ENCODE measurements around the gene AAGAB.

The AAGAB gene

GRCh38 chr15:67193223-67193990 lies 61.1 kb downstream of the AAGAB start:
- DNase-seq (ENCODE audit: low spot score): no peak
- Histone ChIP-seq H3K27ac (ENCODE audit: poor library complexity, severe bottlenecking) (no peak overlapping the region), H3K9me3 (ENCODE audit: severe bottlenecking) (no peaks in the 10 kb centered on the region), H3K27me3 (ENCODE audit: insufficient read depth, poor library complexity, severe bottlenecking) (no peaks in the 10 kb centered on the region), H3K4me3 (ENCODE audit: severe bottlenecking) (no peak overlapping the region), H3K4me1 (ENCODE audit: insufficient read depth, poor library complexity, severe bottlenecking) (no peaks in the 10 kb centered on the region), H3K36me3 (ENCODE audit: low read depth) (peaks cover 50% of the 10 kb centered on the region)
- no peak for TF ChIP-seq CTCF (IDR thresholded peaks at IDR 0.05; ENCODE audit: poor library complexity, severe bottlenecking)
- ATAC-seq (ENCODE audit: low read depth): no peak

DNA sequence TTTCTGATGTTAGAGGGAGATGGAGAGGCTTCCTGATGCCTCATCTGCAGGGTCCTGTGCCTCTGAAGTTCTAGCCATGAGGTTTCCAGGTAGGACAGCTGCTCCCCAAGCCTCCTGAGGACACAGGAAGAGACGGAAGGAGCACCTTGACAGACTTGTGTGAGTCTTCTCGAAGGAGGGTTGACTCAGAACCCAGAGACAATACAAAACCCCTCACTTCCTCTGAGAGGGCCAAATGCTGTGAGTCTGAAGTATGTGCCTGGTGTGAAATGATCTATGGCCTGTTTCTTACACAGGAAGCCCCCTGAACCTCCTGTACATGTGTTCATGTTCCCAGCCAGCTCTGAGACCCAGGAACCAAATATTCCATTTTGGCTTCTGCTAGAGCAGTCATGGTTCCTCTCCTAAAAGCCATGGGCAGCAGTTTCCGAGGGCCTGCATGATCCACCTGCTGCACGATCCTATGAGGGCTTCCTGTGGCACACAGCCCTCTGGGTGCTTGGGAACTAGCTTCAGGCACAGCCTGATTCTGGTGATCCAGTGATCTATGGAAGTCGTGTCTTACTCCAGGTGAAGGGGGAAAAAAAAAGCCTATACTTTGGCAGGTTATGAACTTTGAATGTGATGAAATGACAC lies 62.2 kb downstream of the AAGAB start:
- Histone ChIP-seq H3K9me3 (ENCODE audit: severe bottlenecking) (no peaks in the 10 kb centered on the region), H3K4me1 (ENCODE audit: insufficient read depth, poor library complexity, severe bottlenecking) (no peaks in the 10 kb centered on the region), H3K4me3 (ENCODE audit: severe bottlenecking) (no peak overlapping the region), H3K27me3 (ENCODE audit: insufficient read depth, poor library complexity, severe bottlenecking) (no peaks in the 10 kb centered on the region), H3K27ac (ENCODE audit: poor library complexity, severe bottlenecking) (peak overlapping the region; percentile 3), H3K36me3 (ENCODE audit: low read depth) (peaks cover 59% of the 10 kb centered on the region)
- ATAC-seq (ENCODE audit: low read depth): no peak
- no peak for TF ChIP-seq CTCF (IDR thresholded peaks at IDR 0.05; ENCODE audit: poor library complexity, severe bottlenecking)
- DNase-seq (ENCODE audit: low spot score): no peak

- TF ChIP-seq CTCF (IDR thresholded peaks at IDR 0.05; ENCODE audit: poor library complexity, severe bottlenecking): no peak
- Histone ChIP-seq H3K9me3 (ENCODE audit: severe bottlenecking) (no peaks in the 10 kb centered on the region), H3K27ac (ENCODE audit: poor library complexity, severe bottlenecking) (peak overlapping the region; percentile 3), H3K4me1 (ENCODE audit: insufficient read depth, poor library complexity, severe bottlenecking) (no peaks in the 10 kb centered on the region), H3K36me3 (ENCODE audit: low read depth) (peaks cover 74% of the 10 kb centered on the region), H3K4me3 (ENCODE audit: severe bottlenecking) (no peak overlapping the region), H3K27me3 (ENCODE audit: insufficient read depth, poor library complexity, severe bottlenecking) (no peaks in the 10 kb centered on the region)
- ATAC-seq (ENCODE audit: low read depth) (no peak), DNase-seq (ENCODE audit: low spot score) (no peak)
These were observed 63.6 kb downstream of the AAGAB start for GRCh38 chr15:67190813-67191212.

DNA sequence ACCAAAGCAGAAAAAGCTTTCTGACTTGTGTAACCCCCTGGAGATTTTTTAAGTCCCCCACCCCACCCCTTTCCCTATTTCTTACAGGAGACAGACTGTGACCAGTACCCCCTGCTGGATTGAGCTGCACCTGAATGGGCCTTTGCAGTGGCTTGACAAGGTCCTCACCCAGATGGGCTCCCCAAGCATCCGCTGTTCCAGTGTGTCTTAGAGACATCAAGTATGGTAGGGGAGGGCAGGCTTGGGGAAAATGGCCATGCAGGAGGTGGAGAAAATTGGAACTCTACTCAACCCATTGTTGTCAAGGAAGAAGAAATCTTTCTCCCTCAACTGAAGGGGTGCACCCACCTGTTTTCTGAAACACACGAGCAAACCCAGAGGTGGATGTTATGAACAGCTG lies 64.1 kb downstream of the AAGAB start:
- no peak for DNase-seq (ENCODE audit: low spot score)
- ATAC-seq (ENCODE audit: low read depth): no peak
- H3K36me3 ChIP-seq (ENCODE audit: low read depth): peaks cover 75% of the 10 kb centered on the region
- TF ChIP-seq CTCF (IDR thresholded peaks at IDR 0.05; ENCODE audit: poor library complexity, severe bottlenecking): no peak
- no peak overlapping the region for H3K4me3 ChIP-seq (ENCODE audit: severe bottlenecking)
- H3K27me3 ChIP-seq (ENCODE audit: insufficient read depth, poor library complexity, severe bottlenecking): no peaks in the 10 kb centered on the region
- H3K27ac ChIP-seq (ENCODE audit: poor library complexity, severe bottlenecking): no peak overlapping the region
- no peaks in the 10 kb centered on the region for H3K4me1 ChIP-seq (ENCODE audit: insufficient read depth, poor library complexity, severe bottlenecking)
- no peaks in the 10 kb centered on the region for H3K9me3 ChIP-seq (ENCODE audit: severe bottlenecking)
